ENCODE measurements around the gene OR11H6.
"Not testable (repeated sequence)": the region's sequence is repeated elsewhere in the genome, so short reads cannot be mapped to it uniquely, and the experiment has no call there.

Gene OR11H6

DNA sequence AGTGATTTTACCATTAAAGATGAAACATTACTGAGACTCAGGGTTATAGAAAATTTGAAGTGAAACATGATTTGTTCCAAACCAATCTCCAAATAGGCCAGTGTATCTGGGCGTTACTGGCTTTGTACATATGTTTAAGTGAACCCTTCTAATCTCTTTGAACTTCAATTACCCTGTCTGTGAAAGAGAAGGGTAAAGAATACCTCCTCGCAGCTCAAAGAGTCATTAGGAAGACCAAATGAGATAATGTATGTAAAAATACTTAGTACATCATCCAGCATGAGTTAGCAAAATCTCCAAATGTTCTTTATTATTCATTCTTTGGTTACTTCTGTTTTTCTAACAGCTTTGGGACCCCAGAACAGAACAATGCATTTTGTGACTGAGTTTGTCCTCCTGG is at the start of gene OR11H6:
Gene OR11H6, plus strand, starts transcription at position 301 of the 400 bp plus-strand sequence. Its CDS starts 0 bp downstream, at position 301.
- no peak for DNase-seq

DNA sequence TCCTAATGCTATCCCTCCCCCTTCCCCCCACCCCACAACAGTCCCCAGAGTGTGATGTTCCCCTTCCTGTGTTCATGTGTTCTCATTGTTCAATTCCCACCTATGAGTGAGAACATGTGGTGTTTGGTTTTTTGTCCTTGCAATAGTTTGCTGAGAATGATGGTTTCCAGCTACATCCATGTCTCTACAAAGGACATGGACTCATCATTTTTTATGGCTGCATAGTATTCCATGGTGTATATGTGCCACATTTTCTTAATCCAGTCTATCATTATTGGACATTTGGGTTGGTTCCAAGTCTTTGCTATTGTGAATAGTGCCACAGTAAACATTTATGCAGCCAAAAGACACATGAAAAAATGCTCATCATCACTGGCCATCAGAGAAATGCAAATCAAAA is 49.3 kb upstream of the OR11H6 start:
- DNase-seq: not testable (repeated sequence)

- no peak for DNase-seq
Measured at GRCh38 chr14:20176330-20176729, 47.2 kb upstream of the OR11H6 start.

DNA sequence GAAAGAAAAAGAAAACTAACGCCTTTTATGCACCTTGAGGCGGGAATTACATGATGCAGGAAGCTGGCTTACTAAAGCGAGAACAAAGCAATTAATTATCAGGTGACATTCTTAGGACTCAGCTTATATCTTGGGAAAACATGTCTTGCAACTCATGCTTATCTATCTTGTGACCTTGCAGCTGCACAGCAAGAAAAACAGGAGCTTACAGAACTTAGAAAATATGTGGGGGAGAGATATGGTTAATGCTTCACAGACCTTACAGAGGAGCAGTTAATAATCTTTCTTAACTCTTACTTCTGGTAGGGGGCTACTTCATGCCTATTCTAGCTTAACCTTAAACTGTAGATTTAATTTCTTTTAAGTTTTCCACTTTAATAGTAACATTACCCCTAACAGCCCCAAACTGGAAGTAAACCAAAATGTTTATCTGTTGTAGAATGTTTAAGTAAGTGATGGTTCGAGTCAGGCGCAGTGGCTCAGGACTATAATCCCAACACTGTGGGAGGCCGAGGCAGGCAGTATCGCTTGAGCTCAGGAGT is 46.0 kb upstream of the OR11H6 start:
- DNase-seq: no peak

DNA sequence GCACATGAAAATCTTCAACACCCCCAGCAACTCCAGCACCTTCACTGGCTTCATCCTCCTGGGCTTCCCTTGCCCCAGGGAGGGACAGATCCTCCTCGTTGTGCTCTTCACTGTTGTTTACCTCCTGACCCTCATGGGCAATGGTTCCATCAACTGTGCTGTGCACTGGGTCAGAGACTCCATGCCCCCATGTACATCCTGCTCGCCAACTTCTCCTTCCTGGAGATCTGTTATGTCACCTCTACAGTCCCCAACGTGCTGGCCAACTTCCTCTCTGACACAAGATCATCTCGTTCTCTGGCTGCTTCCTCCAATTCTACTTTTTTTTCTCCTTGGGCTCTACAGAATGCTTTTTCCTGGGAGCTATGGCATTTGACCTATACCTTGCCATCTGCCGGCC is 44.3 kb upstream of the OR11H6 start:
- DNase-seq: no peak

DNA sequence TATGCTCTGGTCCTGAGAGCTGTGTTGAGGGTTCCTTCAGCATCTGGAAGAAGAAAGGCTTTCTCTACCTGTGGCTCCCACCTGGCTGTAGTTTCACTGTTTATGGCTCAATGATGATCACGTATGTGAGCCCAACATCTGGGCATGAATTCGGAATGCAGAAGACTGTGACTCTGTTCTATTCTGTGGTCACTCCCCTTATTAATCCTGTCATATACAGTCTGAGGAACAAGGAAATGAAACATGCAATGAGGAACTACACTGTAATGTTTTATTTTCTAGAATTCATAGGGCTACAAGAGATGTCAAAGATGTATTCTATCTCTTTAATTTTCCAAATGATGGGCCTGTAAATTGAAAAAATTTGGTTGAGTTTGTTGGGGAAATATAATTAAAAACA is 43.6 kb upstream of the OR11H6 start:
- DNase-seq: no peak

- no peak for DNase-seq
Measured at GRCh38 chr14:20180486-20180885, 43.0 kb upstream of the OR11H6 start.

DNA sequence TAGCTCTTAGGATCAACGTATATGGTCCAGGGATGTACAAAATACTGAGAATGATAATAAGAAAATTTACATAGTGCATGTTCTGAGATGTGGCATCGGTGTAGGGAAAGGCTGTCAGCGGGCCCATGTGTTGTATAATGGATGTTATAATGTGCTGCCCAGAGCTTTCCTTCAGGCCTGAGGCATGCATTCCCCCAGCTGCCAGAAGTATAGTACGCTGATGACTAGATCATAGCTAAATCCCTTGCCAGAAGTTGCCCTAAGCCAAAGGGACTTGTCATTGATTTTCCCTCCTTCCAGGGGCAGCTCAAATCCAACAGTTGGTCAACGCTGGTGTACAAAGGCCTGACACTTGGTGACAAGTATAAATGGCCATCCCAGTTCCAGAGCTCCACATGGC is 39.3 kb upstream of the OR11H6 start:
- DNase-seq: no peak

DNA sequence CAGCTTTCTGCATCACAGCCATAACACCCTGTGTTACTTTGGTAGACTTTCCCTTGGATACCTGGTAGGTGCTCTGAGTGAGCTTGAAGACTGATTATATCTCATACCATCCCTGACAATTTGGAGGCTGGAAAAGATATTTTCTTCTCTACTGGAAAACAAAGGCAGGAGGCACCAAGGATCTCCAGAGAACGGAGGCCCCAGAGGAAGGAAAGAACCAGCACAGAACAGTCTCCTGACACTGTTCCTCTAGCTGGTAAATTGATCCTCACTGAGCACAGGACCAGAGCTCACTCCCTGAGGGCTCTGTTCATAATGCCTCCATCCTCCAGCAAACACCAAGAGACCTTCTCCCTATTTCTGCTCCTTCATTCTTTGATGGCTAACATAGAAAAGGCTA is 32.9 kb upstream of the OR11H6 start, which contains the start of gene OR11G2:
Gene OR11G2, plus strand, starts transcription at position 301 of the 400 bp plus-strand sequence. CDS start 6,542 bp downstream, outside the sequence.
- no peak for DNase-seq

DNA sequence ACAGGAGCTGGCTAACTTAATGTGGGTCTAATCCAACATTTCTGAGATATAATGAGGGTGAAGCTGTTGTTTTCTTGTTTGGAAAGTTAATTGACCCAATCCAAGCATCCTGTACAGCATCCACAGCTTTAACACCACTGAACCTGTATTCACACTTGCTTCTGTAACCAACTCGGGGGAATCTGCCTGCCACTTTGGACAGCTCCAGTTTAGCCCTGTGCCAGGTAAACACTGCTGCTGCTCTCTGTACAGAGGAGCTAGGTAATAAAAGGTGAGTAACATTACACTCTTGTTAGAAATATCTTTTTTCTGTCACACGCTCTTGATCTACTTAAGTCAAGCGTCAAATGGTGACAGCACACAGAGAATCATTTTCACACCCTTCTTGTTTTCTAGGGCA is 32.1 kb upstream of the OR11H6 start:
- DNase-seq: no peak

GRCh38 chr14:20194101-20194500 is 29.4 kb upstream of the OR11H6 start:
- no peak for DNase-seq

GRCh38 chr14:20195170-20195569 is 28.3 kb upstream of the OR11H6 start:
- DNase-seq: not testable (repeated sequence)

- DNase-seq: no peak
Measured at GRCh38 chr14:20195911-20196310, 27.6 kb upstream of the OR11H6 start.

GRCh38 chr14:20197459-20197858 is 26.1 kb upstream of the OR11H6 start:
- DNase-seq: no peak

DNA sequence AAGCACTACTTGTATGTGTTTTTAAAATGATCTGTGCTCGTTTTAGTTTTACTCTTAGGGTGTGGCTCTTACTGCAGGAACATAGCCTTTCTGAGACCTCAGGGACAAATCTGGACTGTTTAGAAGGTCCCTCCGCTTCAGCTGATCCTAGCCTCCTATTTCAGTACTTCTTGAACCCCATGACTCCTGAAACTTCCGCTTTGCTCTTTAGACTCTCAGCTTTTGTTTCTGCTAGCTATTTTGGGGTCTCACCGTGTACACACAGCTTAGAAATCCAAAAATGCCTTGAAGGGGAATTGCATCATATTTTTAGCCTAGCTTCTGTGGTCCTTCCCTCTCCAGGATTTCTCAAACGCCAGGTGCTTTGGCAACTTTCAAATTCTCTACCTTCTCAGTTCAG is 24.5 kb upstream of the OR11H6 start:
- DNase-seq: no peak

DNA sequence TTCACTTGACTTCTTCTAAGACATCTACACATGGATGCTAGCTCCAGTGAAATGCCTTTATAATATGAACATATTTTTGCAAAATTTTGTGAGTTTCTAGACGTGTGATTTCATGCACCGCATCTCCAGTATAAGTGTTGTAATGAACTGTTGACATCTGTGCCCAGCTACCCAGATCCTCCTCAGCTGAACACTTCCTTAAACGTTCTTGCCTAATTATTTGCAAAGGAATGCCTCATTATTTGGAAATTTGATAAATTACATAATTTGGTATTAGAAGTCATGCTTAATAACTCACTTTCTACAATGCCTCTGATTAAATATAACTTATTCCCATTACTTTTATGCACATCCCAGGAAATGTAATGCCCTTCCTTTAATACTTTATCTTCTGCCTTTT is 18.8 kb upstream of the OR11H6 start:
- DNase-seq: no peak

DNA sequence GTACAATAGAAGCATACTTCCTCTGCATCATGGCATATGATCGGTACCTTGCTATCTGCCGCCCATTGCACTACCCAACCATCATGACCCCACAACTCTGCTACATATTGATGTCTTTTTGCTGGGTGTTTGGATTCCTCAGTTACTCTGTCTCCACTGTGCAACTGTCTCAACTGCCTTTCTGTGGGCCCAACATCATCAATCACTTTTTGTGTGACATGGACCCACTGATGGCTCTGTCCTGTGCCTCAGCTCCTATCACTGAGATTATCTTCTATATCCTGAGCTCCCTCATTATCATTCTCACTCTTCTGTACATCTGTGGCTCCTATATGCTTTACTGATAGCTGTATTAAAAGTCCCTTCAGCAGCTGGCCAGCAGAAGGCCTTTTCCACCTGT is 13.9 kb upstream of the OR11H6 start:
- DNase-seq: no peak

GRCh38 chr14:20212406-20212805 is 11.1 kb upstream of the OR11H6 start:
- DNase-seq: not testable (repeated sequence)

DNA sequence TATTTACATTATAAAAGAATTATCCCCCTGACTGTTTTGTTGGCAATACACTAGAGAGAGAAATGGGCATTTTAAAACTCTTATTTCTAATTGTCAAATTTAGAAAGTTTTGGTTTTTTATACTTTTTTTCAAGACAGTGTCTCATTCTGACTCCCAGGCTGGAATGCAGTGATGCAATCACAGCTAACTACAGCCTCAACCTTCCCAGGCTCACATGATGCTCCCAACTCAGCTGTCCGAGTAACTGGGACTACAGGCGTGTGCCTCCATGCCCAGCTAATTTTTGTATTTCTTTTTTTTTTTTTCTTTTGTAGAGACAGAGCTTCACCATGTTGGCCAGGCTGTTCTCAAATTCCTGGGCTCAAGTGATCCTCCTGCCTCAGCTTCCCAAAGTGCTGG is 8.3 kb upstream of the OR11H6 start:
- DNase-seq: no peak

- no peak for DNase-seq
Measured at GRCh38 chr14:20219033-20219432, 4.5 kb upstream of the OR11H6 start.

DNA sequence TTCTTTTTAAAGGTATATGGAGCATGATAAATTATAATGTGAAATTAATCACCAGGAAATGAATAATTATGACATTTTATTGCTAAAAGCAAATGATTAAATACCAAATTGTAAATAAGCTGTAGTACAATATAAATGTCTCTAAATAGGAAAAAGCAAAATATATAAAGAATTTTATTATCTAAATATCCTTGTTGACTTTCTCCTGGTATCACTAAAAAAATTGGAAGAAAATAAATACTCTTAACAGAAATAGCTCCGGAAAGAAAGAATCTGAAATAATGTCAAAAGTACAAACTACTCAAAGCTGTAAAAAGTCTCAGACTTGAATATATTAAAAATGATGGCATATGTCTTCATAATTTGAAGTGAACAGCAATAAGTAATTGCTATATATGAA is 5.2 kb downstream of the OR11H6 start, which contains the start of gene OR11H7:
Gene OR11H7, plus strand, starts transcription at position 301 of the 400 bp plus-strand sequence.
- no peak for DNase-seq

GRCh38 chr14:20235415-20235814 is 11.9 kb downstream of the OR11H6 start:
- DNase-seq: not testable (repeated sequence)

GRCh38 chr14:20247646-20248246 is 24.2 kb downstream of the OR11H6 start:
- DNase-seq: no peak

DNA sequence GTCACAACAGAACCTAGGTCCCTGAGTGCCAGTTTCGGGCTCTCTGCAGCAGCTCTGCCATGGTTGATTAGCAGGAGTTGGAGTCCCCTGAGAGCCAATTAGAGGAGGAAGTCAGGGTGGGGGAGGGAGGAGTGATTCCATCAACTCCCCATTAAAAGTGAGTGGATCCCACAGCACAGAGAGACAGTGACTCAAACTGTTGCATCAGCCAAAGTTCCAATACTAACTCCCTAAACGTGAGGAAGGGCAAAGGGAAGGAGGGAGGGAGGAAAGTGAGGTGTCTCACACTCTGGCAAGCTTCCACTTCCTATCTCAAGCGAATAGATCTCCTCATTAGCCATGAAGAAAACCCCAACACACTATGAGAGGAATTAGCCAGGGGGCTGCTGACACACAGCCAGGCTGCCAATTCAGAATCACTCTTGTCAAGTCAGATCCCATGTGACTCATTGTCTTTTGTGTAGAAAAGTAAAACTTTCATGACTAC is 39.2 kb downstream of the OR11H6 start:
- no peak for DNase-seq

GRCh38 chr14:20264361-20264760 is 40.9 kb downstream of the OR11H6 start:
- DNase-seq: not testable (repeated sequence)
